ENCODE results near the gene USP34.
"Not testable (repeated sequence)": the region's sequence is repeated elsewhere in the genome, so short reads cannot be mapped to it uniquely, and the experiment has no call there.

The USP34 gene

DNA sequence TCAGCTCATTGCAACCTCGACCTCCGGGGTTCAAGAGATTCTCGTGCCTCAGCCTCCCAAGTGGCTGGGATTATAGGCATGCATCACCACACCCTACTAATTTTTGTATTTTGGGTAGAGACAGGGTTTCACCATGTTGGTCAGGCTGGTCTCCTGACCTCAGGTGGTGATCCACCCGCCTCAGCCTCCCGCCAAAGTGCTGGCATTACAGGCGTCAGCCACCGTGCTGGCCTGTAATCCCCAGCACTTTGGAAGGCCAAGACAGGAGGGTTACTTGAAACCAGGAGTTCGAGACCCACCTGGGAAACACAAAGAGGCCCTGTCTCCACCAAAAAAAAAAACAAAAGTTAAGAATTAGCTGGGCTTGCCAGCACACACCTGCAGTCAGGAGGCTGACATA, 18.5 kb downstream of the USP34 start:
- Mint-ChIP-seq H3K27ac (no peak overlapping the region), H3K4me1 (ENCODE audit: low read depth) (peaks cover 8% of the 10 kb centered on the region), H3K36me3 (ENCODE audit: low read depth) (peaks cover 12% of the 10 kb centered on the region), H3K4me3 (no peak overlapping the region), H3K27me3 (no peaks in the 10 kb centered on the region), H3K9me3 (no peaks in the 10 kb centered on the region)
- intact Hi-C loops (cut with micrococcal nuclease): no loop called here

DNA sequence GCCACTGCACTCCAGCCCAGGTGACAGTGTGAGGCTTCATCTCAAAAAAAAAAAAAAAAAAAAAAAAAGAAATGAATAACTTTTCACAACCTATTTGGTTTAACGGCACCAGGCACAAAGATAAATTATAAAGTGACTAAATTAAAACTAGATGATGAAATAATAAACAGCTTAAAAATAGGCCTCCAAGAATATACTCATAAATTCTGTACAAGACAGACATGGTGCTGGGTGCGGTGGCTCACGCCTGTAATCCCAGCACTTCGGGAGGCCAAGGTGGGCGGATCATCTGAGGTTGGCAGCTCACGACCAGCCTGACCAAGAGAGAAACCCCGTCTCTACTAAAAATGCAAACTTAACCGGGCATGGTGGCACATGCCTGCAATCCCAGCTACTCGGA, 19.7 kb downstream of the USP34 start:
- Mint-ChIP-seq H3K27me3 (no peaks in the 10 kb centered on the region), H3K27ac (no peak overlapping the region), H3K4me1 (ENCODE audit: low read depth) (no peaks in the 10 kb centered on the region), H3K9me3 (no peaks in the 10 kb centered on the region), H3K36me3 (ENCODE audit: low read depth) (peaks cover 12% of the 10 kb centered on the region), H3K4me3 (no peak overlapping the region)
- intact Hi-C loops (cut with micrococcal nuclease): no loop called here

- Mint-ChIP-seq H3K4me3 (no peak overlapping the region), H3K27me3 (no peaks in the 10 kb centered on the region), H3K36me3 (ENCODE audit: low read depth) (peaks cover 11% of the 10 kb centered on the region), H3K27ac (no peak overlapping the region), H3K4me1 (ENCODE audit: low read depth) (no peaks in the 10 kb centered on the region), H3K9me3 (no peaks in the 10 kb centered on the region)
- intact Hi-C loops (cut with micrococcal nuclease): no loop called here
Measured at GRCh38 chr2:61450144-61450543, 20.7 kb downstream of the USP34 start.

DNA sequence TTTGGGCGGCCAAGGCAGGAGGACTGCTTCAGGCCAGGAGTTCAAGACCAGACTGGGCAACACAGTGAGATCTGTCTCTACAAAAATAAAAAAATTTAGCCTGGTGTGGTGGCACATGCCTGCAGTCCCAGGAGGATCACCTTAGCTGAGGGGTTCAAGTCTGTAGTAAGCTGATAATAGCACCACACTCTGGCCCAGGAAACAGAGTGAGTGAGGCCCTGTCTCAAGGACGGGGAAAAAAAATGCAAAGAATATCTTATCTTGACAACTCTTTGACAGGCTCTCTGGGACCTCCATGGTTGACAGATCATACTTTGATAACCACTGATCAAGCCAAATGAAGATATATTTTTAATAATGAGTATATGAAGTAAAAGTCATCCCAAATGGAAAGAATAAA, 22.7 kb downstream of the USP34 start:
- H3K4me3 Mint-ChIP-seq: no peak overlapping the region
- no peaks in the 10 kb centered on the region for H3K9me3 Mint-ChIP-seq
- no peaks in the 10 kb centered on the region for H3K27me3 Mint-ChIP-seq
- peaks cover 18% of the 10 kb centered on the region for H3K4me1 Mint-ChIP-seq (ENCODE audit: low read depth)
- intact Hi-C loops (cut with micrococcal nuclease): no loop called here
- H3K27ac Mint-ChIP-seq: no peak overlapping the region
- H3K36me3 Mint-ChIP-seq (ENCODE audit: low read depth): peaks cover 18% of the 10 kb centered on the region

DNA sequence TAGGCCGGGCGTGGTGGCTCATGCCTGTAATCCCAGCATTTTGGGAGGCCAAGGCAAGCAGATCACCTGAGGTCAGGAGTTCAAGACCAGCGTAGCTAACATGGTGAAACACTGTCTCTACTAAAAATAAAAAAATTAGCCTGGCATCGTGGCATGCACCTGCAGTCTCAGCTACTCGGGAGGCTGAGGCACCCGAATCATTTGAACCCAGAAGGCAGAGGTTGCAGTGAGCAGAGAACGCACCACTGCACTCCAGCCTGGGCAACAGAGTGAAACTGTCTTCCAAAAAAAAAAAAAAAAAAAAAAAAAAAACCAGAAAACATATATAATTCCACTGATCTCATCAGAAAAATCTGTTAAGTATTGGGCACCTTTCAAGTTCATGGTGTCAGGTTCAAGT, 23.9 kb downstream of the USP34 start:
- H3K27me3 Mint-ChIP-seq; intact Hi-C loops (cut with micrococcal nuclease); H3K9me3 Mint-ChIP-seq; H3K27ac Mint-ChIP-seq; H3K4me3 Mint-ChIP-seq: not testable (repeated sequence)
- peaks cover 18% of the 10 kb centered on the region for H3K36me3 Mint-ChIP-seq (ENCODE audit: low read depth)
- H3K4me1 Mint-ChIP-seq (ENCODE audit: low read depth): peaks cover 30% of the 10 kb centered on the region

DNA sequence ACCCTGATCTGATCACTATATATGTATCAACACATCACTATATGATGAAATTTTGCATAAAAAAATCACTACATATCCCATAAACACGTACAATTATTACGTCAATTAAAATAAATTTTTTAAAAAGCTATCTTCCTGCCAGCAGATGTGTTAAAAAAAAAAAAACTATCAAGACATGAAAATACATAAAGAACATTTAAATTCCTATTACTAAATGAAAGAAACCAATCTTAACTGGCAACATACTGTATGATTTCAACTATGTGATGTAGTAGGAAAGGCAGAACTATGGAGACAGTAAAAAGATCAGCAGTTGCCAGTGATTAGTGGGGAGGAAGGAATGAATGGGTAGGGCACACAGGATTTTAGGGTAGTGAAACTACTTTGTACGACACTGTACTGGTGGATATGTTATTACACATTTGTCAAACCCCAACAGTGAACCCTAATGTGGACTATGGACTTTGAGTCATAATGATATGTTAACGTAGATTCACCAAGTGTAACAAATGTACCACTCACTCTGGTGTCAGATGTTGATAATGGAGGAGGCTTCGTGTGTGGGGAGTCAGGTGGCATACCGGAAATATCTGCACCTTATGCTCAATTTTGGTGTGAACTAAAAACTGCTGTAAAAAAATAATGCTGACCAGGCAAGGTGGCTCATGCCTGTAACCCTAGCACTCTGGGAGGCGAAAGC, 27.4 kb downstream of the USP34 start:
- intact Hi-C loops (cut with micrococcal nuclease): no loop called here
- peak overlapping the region; percentile 50 for H3K27ac Mint-ChIP-seq
- H3K4me1 Mint-ChIP-seq (ENCODE audit: low read depth): peaks cover 57% of the 10 kb centered on the region
- no peaks in the 10 kb centered on the region for H3K9me3 Mint-ChIP-seq
- H3K36me3 Mint-ChIP-seq (ENCODE audit: low read depth): peaks cover 10% of the 10 kb centered on the region
- no peak overlapping the region for H3K4me3 Mint-ChIP-seq
- no peaks in the 10 kb centered on the region for H3K27me3 Mint-ChIP-seq

DNA sequence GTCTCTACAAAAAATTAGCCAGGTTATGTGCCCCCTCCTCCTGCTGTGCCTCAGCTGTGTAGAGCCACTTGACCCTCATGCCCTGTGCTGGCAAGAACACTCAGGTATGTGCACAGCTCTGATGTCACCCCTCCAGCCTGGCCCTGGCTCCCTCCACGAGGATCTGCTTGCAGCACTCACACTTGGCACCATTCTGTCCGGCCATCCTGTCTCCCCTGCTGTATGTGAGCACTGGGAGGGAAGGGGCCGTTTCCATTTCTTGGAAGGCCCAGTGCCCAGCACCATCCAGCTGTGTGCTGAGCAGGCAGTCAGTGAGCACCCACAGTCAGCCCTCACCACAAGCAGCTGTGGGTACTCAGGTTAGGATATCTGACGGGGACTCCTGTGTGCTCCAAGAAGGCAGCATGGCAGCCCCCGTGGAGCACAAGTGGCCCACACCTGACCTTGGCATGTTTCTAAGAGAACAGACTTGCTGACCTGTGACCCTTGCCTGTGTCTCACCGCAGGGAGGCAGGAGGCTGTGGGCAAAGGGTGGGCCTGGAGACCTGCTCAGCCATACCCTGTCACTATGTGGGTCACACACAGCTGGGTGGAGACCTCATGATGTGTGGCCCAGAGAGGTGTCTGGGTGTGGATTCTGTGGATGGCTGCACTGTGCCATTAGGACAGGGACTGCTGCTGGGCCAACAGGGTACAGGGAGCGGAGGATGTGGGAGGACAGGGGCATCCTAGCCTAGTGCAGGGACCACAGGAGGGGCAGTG, 31.5 kb downstream of the USP34 start:
- H3K4me3 Mint-ChIP-seq: no peak overlapping the region
- no peaks in the 10 kb centered on the region for H3K27me3 Mint-ChIP-seq
- peaks cover 76% of the 10 kb centered on the region for H3K4me1 Mint-ChIP-seq (ENCODE audit: low read depth)
- peak overlapping the region; percentile 68 for H3K27ac Mint-ChIP-seq
- peaks cover 7% of the 10 kb centered on the region for H3K36me3 Mint-ChIP-seq (ENCODE audit: low read depth)
- no peaks in the 10 kb centered on the region for H3K9me3 Mint-ChIP-seq
- intact Hi-C loops (cut with micrococcal nuclease): no loop called here

DNA sequence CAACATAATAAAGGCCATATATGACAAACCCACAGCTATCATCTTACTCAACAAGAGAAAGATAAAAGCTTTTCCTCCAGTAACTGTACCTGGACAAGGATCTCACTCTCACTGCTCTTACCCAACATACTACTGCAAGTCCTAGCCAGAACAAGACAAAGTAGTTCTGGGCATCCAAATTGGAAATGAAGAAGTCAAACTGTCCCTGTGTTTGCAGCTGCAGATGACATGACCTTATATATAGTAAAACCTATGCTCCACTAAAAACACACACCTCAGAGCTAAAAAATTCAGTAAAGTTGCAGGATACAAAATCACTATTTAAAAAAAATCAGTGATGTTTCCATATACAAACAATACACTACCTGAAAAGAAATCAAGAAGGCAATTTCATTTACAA, 32.2 kb downstream of the USP34 start:
- intact Hi-C loops (cut with micrococcal nuclease): no loop called here
- Mint-ChIP-seq H3K27me3 (no peaks in the 10 kb centered on the region), H3K4me1 (ENCODE audit: low read depth) (peaks cover 76% of the 10 kb centered on the region), H3K36me3 (ENCODE audit: low read depth) (peaks cover 7% of the 10 kb centered on the region), H3K9me3 (no peaks in the 10 kb centered on the region), H3K4me3 (no peak overlapping the region), H3K27ac (peak overlapping the region; percentile 68)

DNA sequence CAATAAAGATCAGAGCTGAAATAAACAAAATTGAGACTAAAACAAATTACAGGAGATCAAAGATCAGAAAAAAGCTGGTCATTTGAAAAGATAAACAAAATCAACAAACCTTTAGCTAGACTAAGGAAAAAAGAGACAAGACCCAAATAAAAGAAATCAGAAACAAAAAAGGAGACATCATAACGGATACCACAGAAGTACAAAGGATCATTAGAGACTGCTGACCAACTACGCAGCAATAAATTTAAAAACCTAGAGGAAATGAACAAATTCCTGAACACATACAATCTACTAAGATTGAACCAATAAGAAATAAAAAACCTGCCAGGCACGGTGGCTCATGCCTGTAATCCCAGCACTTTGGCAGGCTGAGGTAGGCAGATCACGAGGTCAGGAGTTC, 33.7 kb downstream of the USP34 start:
- peaks cover 7% of the 10 kb centered on the region for H3K36me3 Mint-ChIP-seq (ENCODE audit: low read depth)
- peaks cover 69% of the 10 kb centered on the region for H3K4me1 Mint-ChIP-seq (ENCODE audit: low read depth)
- no peak overlapping the region for H3K27ac Mint-ChIP-seq
- intact Hi-C loops (cut with micrococcal nuclease): no loop called here
- H3K4me3 Mint-ChIP-seq: no peak overlapping the region
- no peaks in the 10 kb centered on the region for H3K27me3 Mint-ChIP-seq
- no peaks in the 10 kb centered on the region for H3K9me3 Mint-ChIP-seq

- Mint-ChIP-seq H3K4me1 (ENCODE audit: low read depth) (peaks cover 58% of the 10 kb centered on the region), H3K4me3 (no peak overlapping the region), H3K27me3 (no peaks in the 10 kb centered on the region), H3K9me3 (no peaks in the 10 kb centered on the region), H3K27ac (no peak overlapping the region), H3K36me3 (ENCODE audit: low read depth) (peaks cover 7% of the 10 kb centered on the region)
- intact Hi-C loops (cut with micrococcal nuclease): no loop called here
Measured at GRCh38 chr2:61436092-61436491, 34.8 kb downstream of the USP34 start.

- H3K36me3 Mint-ChIP-seq (ENCODE audit: low read depth): peaks cover 7% of the 10 kb centered on the region
- H3K27me3 Mint-ChIP-seq: no peaks in the 10 kb centered on the region
- no peaks in the 10 kb centered on the region for H3K9me3 Mint-ChIP-seq
- intact Hi-C loops (cut with micrococcal nuclease): no loop called here
- H3K4me3 Mint-ChIP-seq: no peak overlapping the region
- no peak overlapping the region for H3K27ac Mint-ChIP-seq
- peaks cover 58% of the 10 kb centered on the region for H3K4me1 Mint-ChIP-seq (ENCODE audit: low read depth)
Measured at GRCh38 chr2:61435291-61435690, 35.6 kb downstream of the USP34 start.

GRCh38 chr2:61434314-61434713, 36.6 kb downstream of the USP34 start:
- Mint-ChIP-seq H3K9me3 (no peaks in the 10 kb centered on the region), H3K27ac (no peak overlapping the region), H3K4me1 (ENCODE audit: low read depth) (peaks cover 48% of the 10 kb centered on the region), H3K36me3 (ENCODE audit: low read depth) (peaks cover 7% of the 10 kb centered on the region), H3K4me3 (no peak overlapping the region), H3K27me3 (no peaks in the 10 kb centered on the region)
- intact Hi-C loops (cut with micrococcal nuclease): no loop called here

GRCh38 chr2:61433606-61434005, 37.3 kb downstream of the USP34 start:
- Mint-ChIP-seq H3K36me3 (ENCODE audit: low read depth) (peaks cover 7% of the 10 kb centered on the region), H3K4me1 (ENCODE audit: low read depth) (peaks cover 45% of the 10 kb centered on the region), H3K4me3 (no peak overlapping the region), H3K27ac (no peak overlapping the region), H3K27me3 (no peaks in the 10 kb centered on the region), H3K9me3 (no peaks in the 10 kb centered on the region)
- intact Hi-C loops (cut with micrococcal nuclease): no loop called here

DNA sequence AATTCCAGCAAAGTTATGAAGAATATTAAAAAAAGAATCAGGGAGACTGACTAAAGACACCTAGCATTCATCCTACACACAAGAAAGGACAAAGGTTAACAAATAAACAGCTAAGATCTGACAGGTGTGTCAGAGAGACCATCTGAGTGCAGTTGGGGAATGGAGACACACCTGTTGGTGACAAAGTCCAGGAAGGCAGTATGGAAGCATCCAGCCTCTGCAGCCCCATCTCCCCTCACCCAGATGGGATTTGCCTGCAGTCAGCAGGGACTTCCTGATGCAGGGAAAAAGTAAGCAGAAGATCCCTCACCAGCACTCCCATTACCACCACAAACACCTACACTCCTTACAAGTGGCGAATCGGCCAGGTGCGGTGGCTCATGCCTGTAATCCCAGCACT, 37.9 kb downstream of the USP34 start:
- Mint-ChIP-seq H3K4me3 (no peak overlapping the region), H3K36me3 (ENCODE audit: low read depth) (peaks cover 7% of the 10 kb centered on the region), H3K27me3 (no peaks in the 10 kb centered on the region), H3K27ac (no peak overlapping the region), H3K4me1 (ENCODE audit: low read depth) (peaks cover 47% of the 10 kb centered on the region), H3K9me3 (no peaks in the 10 kb centered on the region)
- intact Hi-C loops (cut with micrococcal nuclease): no loop called here

- Mint-ChIP-seq H3K9me3 (no peaks in the 10 kb centered on the region), H3K4me1 (ENCODE audit: low read depth) (peaks cover 52% of the 10 kb centered on the region), H3K27me3 (no peaks in the 10 kb centered on the region), H3K27ac (no peak overlapping the region), H3K36me3 (ENCODE audit: low read depth) (no peaks in the 10 kb centered on the region), H3K4me3 (no peak overlapping the region)
- intact Hi-C loops (cut with micrococcal nuclease): no loop called here
Measured at GRCh38 chr2:61431345-61431744, 39.5 kb downstream of the USP34 start.
